ENCODE data around the gene HBG2. TPM values are rescaled to one million over a fixed set of nuclear protein-coding genes. Genes with fewer than 3 reads are reported as not detected.

Gene HBG2
- polyA plus RNA-seq, 1 donor from 2014 or later: not detected

DNA sequence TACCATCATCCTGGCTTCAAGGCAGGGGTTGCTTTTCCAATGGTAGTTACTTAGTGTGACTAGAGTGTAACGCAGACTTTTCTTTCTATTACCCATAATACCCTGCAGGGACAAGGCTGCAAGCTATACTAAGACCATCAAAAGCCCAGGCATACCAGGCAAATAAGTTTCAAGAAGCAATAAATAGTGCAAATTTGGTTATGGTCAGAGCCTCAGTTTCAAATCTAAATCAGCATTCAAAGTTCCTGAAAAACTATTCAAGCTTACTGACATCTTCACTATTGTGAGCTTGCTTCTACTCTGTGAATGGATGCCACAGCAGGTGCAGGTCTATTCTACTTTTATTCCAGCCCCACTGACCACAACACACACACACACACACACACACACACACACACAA is 25.2 kb downstream of the HBG2 start:
- no peak overlapping the region for H3K4me2 ChIP-seq (ENCODE audit: low read length)
- no peaks in the 10 kb centered on the region for H3K27me3 ChIP-seq (ENCODE audit: insufficient read depth, low read depth, low read length)
- H3K9me3 ChIP-seq (ENCODE audit: low read length): no peaks in the 10 kb centered on the region
- H4K20me1 ChIP-seq (ENCODE audit: insufficient read depth): no peaks in the 10 kb centered on the region
- H3K9me2 ChIP-seq (ENCODE audit: insufficient read depth, low read length): no peaks in the 10 kb centered on the region
- H3K36me3 ChIP-seq (ENCODE audit: insufficient read depth, low read length): no peaks in the 10 kb centered on the region
- no peak overlapping the region for H3K9ac ChIP-seq (ENCODE audit: low read length)
- H3F3A ChIP-seq (ENCODE audit: insufficient read depth, low read length, poor library complexity, severe bottlenecking): no peaks in the 10 kb centered on the region
- no peak overlapping the region for H2AFZ ChIP-seq (ENCODE audit: low read depth, low read length)
- no peak overlapping the region for H3K27ac ChIP-seq (ENCODE audit: low read length)
- H3K79me2 ChIP-seq (replicated peaks; ENCODE audit: insufficient read depth, low read length): no peaks in the 10 kb centered on the region
- no peak overlapping the region for H3K4me3 ChIP-seq (ENCODE audit: low read length)
- TF ChIP-seq POLR2AphosphoS5 (IDR thresholded peaks at IDR 0.05): no peak
- TF ChIP-seq, protein P1, sequence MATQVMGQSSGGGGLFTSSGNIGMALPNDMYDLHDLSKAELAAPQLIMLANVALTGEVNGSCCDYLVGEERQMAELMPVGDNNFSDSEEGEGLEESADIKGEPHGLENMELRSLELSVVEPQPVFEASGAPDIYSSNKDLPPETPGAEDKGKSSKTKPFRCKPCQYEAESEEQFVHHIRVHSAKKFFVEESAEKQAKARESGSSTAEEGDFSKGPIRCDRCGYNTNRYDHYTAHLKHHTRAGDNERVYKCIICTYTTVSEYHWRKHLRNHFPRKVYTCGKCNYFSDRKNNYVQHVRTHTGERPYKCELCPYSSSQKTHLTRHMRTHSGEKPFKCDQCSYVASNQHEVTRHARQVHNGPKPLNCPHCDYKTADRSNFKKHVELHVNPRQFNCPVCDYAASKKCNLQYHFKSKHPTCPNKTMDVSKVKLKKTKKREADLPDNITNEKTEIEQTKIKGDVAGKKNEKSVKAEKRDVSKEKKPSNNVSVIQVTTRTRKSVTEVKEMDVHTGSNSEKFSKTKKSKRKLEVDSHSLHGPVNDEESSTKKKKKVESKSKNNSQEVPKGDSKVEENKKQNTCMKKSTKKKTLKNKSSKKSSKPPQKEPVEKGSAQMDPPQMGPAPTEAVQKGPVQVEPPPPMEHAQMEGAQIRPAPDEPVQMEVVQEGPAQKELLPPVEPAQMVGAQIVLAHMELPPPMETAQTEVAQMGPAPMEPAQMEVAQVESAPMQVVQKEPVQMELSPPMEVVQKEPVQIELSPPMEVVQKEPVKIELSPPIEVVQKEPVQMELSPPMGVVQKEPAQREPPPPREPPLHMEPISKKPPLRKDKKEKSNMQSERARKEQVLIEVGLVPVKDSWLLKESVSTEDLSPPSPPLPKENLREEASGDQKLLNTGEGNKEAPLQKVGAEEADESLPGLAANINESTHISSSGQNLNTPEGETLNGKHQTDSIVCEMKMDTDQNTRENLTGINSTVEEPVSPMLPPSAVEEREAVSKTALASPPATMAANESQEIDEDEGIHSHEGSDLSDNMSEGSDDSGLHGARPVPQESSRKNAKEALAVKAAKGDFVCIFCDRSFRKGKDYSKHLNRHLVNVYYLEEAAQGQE (IDR thresholded peaks at IDR 0.05; ENCODE audit: borderline replicate concordance): no peak
- TF ChIP-seq TAF1 (IDR thresholded peaks at IDR 0.05; ENCODE audit: low read depth): no peak
- no peak for TF ChIP-seq SMC3 (conservative IDR thresholded peaks at IDR 0.05; ENCODE audit: poor library complexity)
- no peak for TF ChIP-seq EZH2 (IDR thresholded peaks at IDR 0.05; ENCODE audit: borderline replicate concordance, insufficient read depth, low read length, poor library complexity, severe bottlenecking)

DNA sequence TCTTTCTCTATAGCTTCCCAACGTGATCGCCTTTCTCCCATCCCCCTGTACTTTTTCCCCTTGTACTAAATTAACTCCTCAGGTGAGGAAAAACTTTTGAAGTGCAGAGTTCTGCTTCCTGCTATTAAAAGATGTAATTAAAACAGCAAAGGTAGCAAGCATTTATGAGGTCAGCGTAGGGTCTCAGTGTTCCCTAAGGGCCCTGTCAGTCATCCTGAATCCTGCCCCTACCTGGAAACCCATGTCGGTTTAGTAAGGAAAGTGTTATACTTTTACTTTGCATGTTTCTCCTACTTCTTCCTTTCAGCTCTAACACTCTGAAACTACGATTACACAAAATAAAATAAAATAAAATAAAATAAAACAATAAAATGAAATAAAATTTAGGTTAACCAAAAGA is 26.5 kb downstream of the HBG2 start:
- Histone ChIP-seq H3K4me2 (ENCODE audit: low read length) (no peak overlapping the region), H3K9ac (ENCODE audit: low read length) (no peak overlapping the region), H2AFZ (ENCODE audit: low read depth, low read length) (no peak overlapping the region), H4K20me1 (ENCODE audit: insufficient read depth) (no peaks in the 10 kb centered on the region), H3K79me2 (replicated peaks; ENCODE audit: insufficient read depth, low read length) (no peaks in the 10 kb centered on the region), H3K9me2 (ENCODE audit: insufficient read depth, low read length) (no peaks in the 10 kb centered on the region), H3F3A (ENCODE audit: insufficient read depth, low read length, poor library complexity, severe bottlenecking) (no peaks in the 10 kb centered on the region), H3K9me3 (ENCODE audit: low read length) (no peaks in the 10 kb centered on the region), H3K27ac (ENCODE audit: low read length) (no peak overlapping the region), H3K4me3 (ENCODE audit: low read length) (no peak overlapping the region), H3K27me3 (ENCODE audit: insufficient read depth, low read depth, low read length) (no peaks in the 10 kb centered on the region), H3K36me3 (ENCODE audit: insufficient read depth, low read length) (no peaks in the 10 kb centered on the region)
- TF ChIP-seq RAD21 (conservative IDR thresholded peaks at IDR 0.05) (no peak), TAF1 (IDR thresholded peaks at IDR 0.05; ENCODE audit: low read depth) (no peak), POLR2AphosphoS5 (IDR thresholded peaks at IDR 0.05) (no peak), EZH2 (IDR thresholded peaks at IDR 0.05; ENCODE audit: borderline replicate concordance, insufficient read depth, low read length, poor library complexity, severe bottlenecking) (no peak), MXI1 (conservative IDR thresholded peaks at IDR 0.05; ENCODE audit: poor library complexity, severe bottlenecking) (no peak), EP300 (conservative IDR thresholded peaks at IDR 0.05; ENCODE audit: poor library complexity, severe bottlenecking) (no peak)
- TF ChIP-seq, protein P2, sequence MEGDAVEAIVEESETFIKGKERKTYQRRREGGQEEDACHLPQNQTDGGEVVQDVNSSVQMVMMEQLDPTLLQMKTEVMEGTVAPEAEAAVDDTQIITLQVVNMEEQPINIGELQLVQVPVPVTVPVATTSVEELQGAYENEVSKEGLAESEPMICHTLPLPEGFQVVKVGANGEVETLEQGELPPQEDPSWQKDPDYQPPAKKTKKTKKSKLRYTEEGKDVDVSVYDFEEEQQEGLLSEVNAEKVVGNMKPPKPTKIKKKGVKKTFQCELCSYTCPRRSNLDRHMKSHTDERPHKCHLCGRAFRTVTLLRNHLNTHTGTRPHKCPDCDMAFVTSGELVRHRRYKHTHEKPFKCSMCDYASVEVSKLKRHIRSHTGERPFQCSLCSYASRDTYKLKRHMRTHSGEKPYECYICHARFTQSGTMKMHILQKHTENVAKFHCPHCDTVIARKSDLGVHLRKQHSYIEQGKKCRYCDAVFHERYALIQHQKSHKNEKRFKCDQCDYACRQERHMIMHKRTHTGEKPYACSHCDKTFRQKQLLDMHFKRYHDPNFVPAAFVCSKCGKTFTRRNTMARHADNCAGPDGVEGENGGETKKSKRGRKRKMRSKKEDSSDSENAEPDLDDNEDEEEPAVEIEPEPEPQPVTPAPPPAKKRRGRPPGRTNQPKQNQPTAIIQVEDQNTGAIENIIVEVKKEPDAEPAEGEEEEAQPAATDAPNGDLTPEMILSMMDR (IDR thresholded peaks at IDR 0.05; ENCODE audit: poor library complexity, severe bottlenecking): no peak

DNA sequence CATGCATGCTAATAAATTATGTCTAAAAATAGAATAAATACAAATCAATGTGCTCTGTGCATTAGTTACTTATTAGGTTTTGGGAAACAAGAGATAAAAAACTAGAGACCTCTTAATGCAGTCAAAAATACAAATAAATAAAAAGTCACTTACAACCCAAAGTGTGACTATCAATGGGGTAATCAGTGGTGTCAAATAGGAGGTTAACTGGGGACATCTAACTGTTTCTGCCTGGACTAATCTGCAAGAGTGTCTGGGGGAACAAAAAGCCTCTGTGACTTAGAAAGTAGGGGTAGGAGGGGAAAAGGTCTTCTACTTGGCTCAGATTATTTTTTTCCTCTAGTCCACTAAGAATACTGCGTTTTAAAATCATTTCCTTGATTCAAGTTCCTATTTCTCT is 26.9 kb downstream of the HBG2 start:
- Histone ChIP-seq H3K79me2 (replicated peaks; ENCODE audit: insufficient read depth, low read length) (no peaks in the 10 kb centered on the region), H3K27ac (ENCODE audit: low read length) (no peak overlapping the region), H3K9me2 (ENCODE audit: insufficient read depth, low read length) (no peaks in the 10 kb centered on the region), H3K4me2 (ENCODE audit: low read length) (no peak overlapping the region), H4K20me1 (ENCODE audit: insufficient read depth) (no peaks in the 10 kb centered on the region), H3K36me3 (ENCODE audit: insufficient read depth, low read length) (no peaks in the 10 kb centered on the region), H3K9ac (ENCODE audit: low read length) (no peak overlapping the region), H3K4me3 (ENCODE audit: low read length) (no peak overlapping the region), H3F3A (ENCODE audit: insufficient read depth, low read length, poor library complexity, severe bottlenecking) (no peaks in the 10 kb centered on the region), H2AFZ (ENCODE audit: low read depth, low read length) (no peak overlapping the region), H3K9me3 (ENCODE audit: low read length) (no peaks in the 10 kb centered on the region), H3K27me3 (ENCODE audit: insufficient read depth, low read depth, low read length) (no peaks in the 10 kb centered on the region)
- TF ChIP-seq RAD21 (conservative IDR thresholded peaks at IDR 0.05) (no peak), MXI1 (conservative IDR thresholded peaks at IDR 0.05; ENCODE audit: poor library complexity, severe bottlenecking) (no peak), TAF1 (IDR thresholded peaks at IDR 0.05; ENCODE audit: low read depth) (no peak), EP300 (conservative IDR thresholded peaks at IDR 0.05; ENCODE audit: poor library complexity, severe bottlenecking) (no peak), SMC3 (conservative IDR thresholded peaks at IDR 0.05; ENCODE audit: poor library complexity) (no peak), POLR2AphosphoS5 (IDR thresholded peaks at IDR 0.05) (no peak), EZH2 (IDR thresholded peaks at IDR 0.05; ENCODE audit: borderline replicate concordance, insufficient read depth, low read length, poor library complexity, severe bottlenecking) (no peak)
- TF ChIP-seq, protein P1 (IDR thresholded peaks at IDR 0.05; ENCODE audit: borderline replicate concordance): no peak
- TF ChIP-seq, protein P2 (IDR thresholded peaks at IDR 0.05; ENCODE audit: poor library complexity, severe bottlenecking): no peak
